Prostate gland (tissue), 2 donors: ENCODE results near the gene PRF1.

ENCODE experiments used
- CTCF ChIP-seq, 4 experiments: fragments of 200-600 bp in 2 of 4; fragments of 450-650 bp in 2 of 4; sonication (generic) in 2 of 4; IDR thresholded peaks; 1 replicate in 3 of 4; 2 replicates in 1 of 4; pipeline ENCODE4 v1.5.1; 2016 to 2019; ENCODE audit warnings: antibody characterized with exemption in 4 of 4, mild to moderate bottlenecking in 2 of 4, moderate library complexity in 2 of 4
- POLR2A ChIP-seq: fragments of 450-650 bp; IDR thresholded peaks from one replicate; pipeline ENCODE4 v1.6.1; 2016; ENCODE audit warnings: antibody characterized with exemption, mild to moderate bottlenecking
- POLR2AphosphoS5 ChIP-seq: sonication (generic); formaldehyde crosslinking; IDR thresholded peaks from one replicate; pipeline ENCODE4 v1.6.1; 2017; ENCODE audit warnings: antibody characterized with exemption

GRCh38 chr10:70607936-70608335, 5.4 kb upstream of the PRF1 start:
- TF ChIP-seq CTCF (IDR thresholded peaks at IDR 0.05) (no peak), POLR2A (no peak), POLR2AphosphoS5 (no peak)
